OCI-LY7 (cell line): ENCODE measurements around the gene VSIG8. TPM values are rescaled to one million over a fixed set of nuclear protein-coding genes. Genes with fewer than 3 reads are reported as not detected.

Experiments used
- BruUV-seq: library from RNA; stranded (reverse); fragments of 400-500 nt; replicated peaks from 2 replicates; lab custom pipeline; 2021; lab: Mats Ljungman, UMichigan
- CTCF ChIA-PET: fragments of 300-600 bp; sonication (Branson Sonifier 250); formaldehyde crosslinking; loops from one replicate; lab custom pipeline; 2022; ENCODE audit warnings: antibody characterized with exemption; ENCODE audit not compliant: unreplicated experiment; lab: Charles Lee
- POLR2A ChIA-PET: fragments of 300-600 bp; sonication (Branson Sonifier 250); formaldehyde crosslinking; loops from one replicate; lab custom pipeline; 2022; ENCODE audit warnings: antibody characterized with exemption; lab: Charles Lee
- DNase-seq: peaks from one replicate; pipeline ENCODE4 v3.0.0-alpha.2; 2015; ENCODE audit warnings: low spot score
- H2AFZ ChIP-seq: fragments of 200-600 bp; sonication (generic), shearing (Covaris generic); 2 replicates; pipeline ENCODE4 v1.6.1; 2014; ENCODE audit warnings: mild to moderate bottlenecking, antibody characterized with exemption, low read length, moderate library complexity
- H3K27ac ChIP-seq: fragments of 200-600 bp; sonication (generic); 2 replicates; pipeline ENCODE4 v1.5.1; 2014; ENCODE audit warnings: mixed run types, low read depth, mild to moderate bottlenecking, moderate library complexity, low read length, inconsistent platforms; ENCODE audit not compliant: poor library complexity, severe bottlenecking
- H3K36me3 ChIP-seq: fragments of 200-600 bp; sonication (generic); 2 replicates; pipeline ENCODE4 v1.6.1; 2014; ENCODE audit warnings: mild to moderate bottlenecking, antibody characterized with exemption, low read length, moderate library complexity, mixed read lengths; ENCODE audit not compliant: insufficient read depth
- H3K4me1 ChIP-seq: fragments of 200-600 bp; sonication (generic); 2 replicates; pipeline ENCODE4 v1.5.1; 2014; ENCODE audit warnings: mild to moderate bottlenecking, low read length; ENCODE audit not compliant: insufficient read depth, poor library complexity, severe bottlenecking
- H3K4me2 ChIP-seq: fragments of 200-600 bp; sonication (generic); 2 replicates; pipeline ENCODE4 v1.6.1; 2014; ENCODE audit warnings: mild to moderate bottlenecking, low read length
- H3K4me3 ChIP-seq: fragments of 200-600 bp; sonication (generic); 2 replicates; pipeline ENCODE4 v1.5.1; 2014; ENCODE audit warnings: mild to moderate bottlenecking, low read depth, low read length; ENCODE audit not compliant: poor library complexity, severe bottlenecking
- H3K79me2 ChIP-seq: fragments of 200-600 bp; sonication (generic); 2 replicates; pipeline ENCODE4 v1.6.1; 2016; ENCODE audit warnings: low read depth, mild to moderate bottlenecking, low read length, moderate library complexity, mixed read lengths; ENCODE audit not compliant: insufficient read depth
- H3K9me2 ChIP-seq: fragments of 200-600 bp; sonication (generic); 2 replicates; pipeline ENCODE4 v1.6.1; 2016; ENCODE audit warnings: mild to moderate bottlenecking, low read length, mixed read lengths; ENCODE audit not compliant: insufficient read depth
- H3K9me3 ChIP-seq: fragments of 200-600 bp; sonication (generic); 2 replicates; pipeline ENCODE4 v1.6.1; 2014; ENCODE audit warnings: mild to moderate bottlenecking, mixed run types, low read length, mixed read lengths
- H4K20me1 ChIP-seq: fragments of 200-600 bp; sonication (generic); 2 replicates; pipeline ENCODE4 v1.6.1; 2014; ENCODE audit warnings: mild to moderate bottlenecking, antibody characterized with exemption, low read length, moderate library complexity, mixed read lengths; ENCODE audit not compliant: insufficient read depth
- CTCF ChIP-seq: fragments of 200-600 bp; sonication (generic); conservative IDR thresholded peaks from 2 replicates; pipeline ENCODE4 v1.5.1; 2014; ENCODE audit warnings: mild to moderate bottlenecking, antibody characterized with exemption, low read length, moderate library complexity, mixed read lengths
- EZH2phosphoT487 ChIP-seq: fragments of 200-600 bp; sonication (generic); IDR thresholded peaks from 2 replicates; pipeline ENCODE4 v1.6.1; 2018; ENCODE audit warnings: low read depth, borderline replicate concordance, mild to moderate bottlenecking, mixed run types, antibody characterized with exemption, low read length, moderate library complexity, mixed read lengths
- intact Hi-C: fragments of 100-400 bp; cut with micrococcal nuclease; formaldehyde crosslinking; loops from one replicate; pipeline ENCODE4 v1.10.0; 2022; ENCODE audit not compliant: unreplicated experiment
- total RNA-seq, 2 experiments: library from RNA; depleted of rRNA in 1 of 2; stranded (reverse); fragments of >200 nt in 1 of 2; shearing (Covaris generic) in 1 of 2; gene quantifications; 2 replicates each; pipeline ENCODE4 v1.2.3, GENCODE V29; 2014 to 2022

VSIG8 gene
- total RNA-seq, 2 experiments from 2014 or later: not detected

- POLR2A ChIA-PET: interaction anchor here (0.6 kb wide), 1 partner anchor 310 kb away, joined by 5 read pairs; no protein-coding TSS in a partner anchor
- H3K79me2 ChIP-seq: no peaks in the 10 kb centered on the region
- TF ChIP-seq CTCF: no peak
- no peak for TF ChIP-seq EZH2phosphoT487
- no peaks in the 10 kb centered on the region for H3K9me2 ChIP-seq
- no peak overlapping the region for H3K4me2 ChIP-seq
- intact Hi-C loops: no loop called here
- BruUV-seq: no TSS peak
- H4K20me1 ChIP-seq: no peaks in the 10 kb centered on the region
- no peaks in the 10 kb centered on the region for H3K9me3 ChIP-seq
- no peaks in the 10 kb centered on the region for H3K4me1 ChIP-seq
- no peak overlapping the region for H2AFZ ChIP-seq
- no peaks in the 10 kb centered on the region for H3K36me3 ChIP-seq
- DNase-seq: no peak
- CTCF ChIA-PET: no interaction called here
- H3K27ac ChIP-seq: no peak overlapping the region
- H3K4me3 ChIP-seq: no peak overlapping the region
These were observed 34.3 kb downstream of the VSIG8 start for GRCh38 chr1:159828176-159828575.

- Histone ChIP-seq H3K4me2 (no peak overlapping the region), H3K9me2 (no peaks in the 10 kb centered on the region), H3K27ac (no peak overlapping the region), H3K4me3 (no peak overlapping the region), H3K9me3 (no peaks in the 10 kb centered on the region), H3K79me2 (no peaks in the 10 kb centered on the region), H4K20me1 (no peaks in the 10 kb centered on the region), H2AFZ (no peak overlapping the region), H3K36me3 (no peaks in the 10 kb centered on the region), H3K4me1 (no peaks in the 10 kb centered on the region)
- no peak for DNase-seq
- intact Hi-C loops: no loop called here
- TF ChIP-seq EZH2phosphoT487: no peak
- TF ChIP-seq CTCF: no peak
- BruUV-seq: no TSS peak
- POLR2A ChIA-PET: no interaction called here
- CTCF ChIA-PET: no interaction called here
These were observed 34.9 kb downstream of the VSIG8 start for GRCh38 chr1:159827549-159827948.

DNA sequence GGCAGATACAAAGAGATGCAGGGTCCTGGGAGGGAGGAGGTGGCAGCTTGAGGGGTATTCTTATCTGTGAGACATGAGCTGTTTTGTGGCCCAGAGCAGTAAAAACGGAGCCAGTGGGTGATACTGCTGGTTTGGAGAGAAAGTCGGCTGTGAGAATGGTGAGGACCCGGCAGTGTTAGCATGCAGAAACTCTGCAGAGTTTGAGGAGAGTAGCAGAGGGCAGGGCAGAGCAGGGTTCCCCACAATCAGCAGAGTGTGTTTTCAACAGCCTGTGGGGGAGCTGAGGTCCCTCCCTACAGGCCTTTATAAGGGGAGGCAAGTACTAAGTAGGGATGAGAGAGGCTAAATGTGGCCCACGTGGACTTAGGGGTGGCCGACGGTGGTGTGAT is 35.4 kb downstream of the VSIG8 start:
- Histone ChIP-seq H3K4me3 (no peak overlapping the region), H3K36me3 (no peaks in the 10 kb centered on the region), H2AFZ (no peak overlapping the region), H3K27ac (no peak overlapping the region), H3K4me2 (no peak overlapping the region), H3K9me2 (no peaks in the 10 kb centered on the region), H4K20me1 (no peaks in the 10 kb centered on the region), H3K4me1 (no peaks in the 10 kb centered on the region), H3K9me3 (no peaks in the 10 kb centered on the region), H3K79me2 (no peaks in the 10 kb centered on the region)
- no peak for TF ChIP-seq EZH2phosphoT487
- no peak for TF ChIP-seq CTCF
- intact Hi-C loops: no loop called here
- no TSS peak for BruUV-seq
- ChIA-PET CTCF (no interaction called here), POLR2A (no interaction called here)
- DNase-seq: no peak
